ENCODE measurements around the gene BCAS4. TPM values are rescaled to one million over a fixed set of nuclear protein-coding genes. Genes with fewer than 3 reads are reported as not detected.

Gene BCAS4
- total RNA-seq, 3 donors from 2014 or later (not counting 1 experiment from before 2014, with no cell fraction given): 7.7 to 13.5 (median 10.5) TPM

DNA sequence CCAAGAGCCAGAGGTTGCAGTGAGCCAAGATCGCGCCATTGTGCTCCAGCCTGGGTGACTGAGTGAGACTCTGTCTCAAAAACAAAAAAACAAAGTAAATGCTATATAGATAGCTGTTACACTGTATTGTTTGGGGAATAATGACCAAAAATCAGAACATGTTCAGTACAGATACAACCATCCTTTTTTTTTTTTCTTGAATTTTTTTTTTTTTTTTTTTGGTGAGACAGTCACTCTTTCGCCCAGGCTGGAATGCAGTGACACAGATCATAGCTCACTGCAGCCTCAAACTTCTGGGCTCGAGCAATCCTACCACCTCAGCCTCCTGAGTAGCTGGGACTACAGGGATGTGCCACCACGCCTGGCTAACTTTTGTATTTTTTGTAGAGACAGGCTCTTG lies 63.7 kb downstream of the BCAS4 start:
- H3K27ac Mint-ChIP-seq: no peak overlapping the region
- TF ChIP-seq, protein P1, sequence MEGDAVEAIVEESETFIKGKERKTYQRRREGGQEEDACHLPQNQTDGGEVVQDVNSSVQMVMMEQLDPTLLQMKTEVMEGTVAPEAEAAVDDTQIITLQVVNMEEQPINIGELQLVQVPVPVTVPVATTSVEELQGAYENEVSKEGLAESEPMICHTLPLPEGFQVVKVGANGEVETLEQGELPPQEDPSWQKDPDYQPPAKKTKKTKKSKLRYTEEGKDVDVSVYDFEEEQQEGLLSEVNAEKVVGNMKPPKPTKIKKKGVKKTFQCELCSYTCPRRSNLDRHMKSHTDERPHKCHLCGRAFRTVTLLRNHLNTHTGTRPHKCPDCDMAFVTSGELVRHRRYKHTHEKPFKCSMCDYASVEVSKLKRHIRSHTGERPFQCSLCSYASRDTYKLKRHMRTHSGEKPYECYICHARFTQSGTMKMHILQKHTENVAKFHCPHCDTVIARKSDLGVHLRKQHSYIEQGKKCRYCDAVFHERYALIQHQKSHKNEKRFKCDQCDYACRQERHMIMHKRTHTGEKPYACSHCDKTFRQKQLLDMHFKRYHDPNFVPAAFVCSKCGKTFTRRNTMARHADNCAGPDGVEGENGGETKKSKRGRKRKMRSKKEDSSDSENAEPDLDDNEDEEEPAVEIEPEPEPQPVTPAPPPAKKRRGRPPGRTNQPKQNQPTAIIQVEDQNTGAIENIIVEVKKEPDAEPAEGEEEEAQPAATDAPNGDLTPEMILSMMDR (IDR thresholded peaks at IDR 0.05): no peak
- H3K27me3 Mint-ChIP-seq (ENCODE audit: low read depth in 2 of 2): no peaks in the 10 kb centered on the region
- peaks cover 0 to 7% of the 10 kb centered on the region in 2 donors for H3K4me1 Mint-ChIP-seq
- no peak overlapping the region for H3K4me3 ChIP-seq (ENCODE audit: low read length)
- no peak for ATAC-seq
- H3K27ac ChIP-seq (ENCODE audit: low read length): no peak overlapping the region
- H3K36me3 Mint-ChIP-seq: no peaks in the 10 kb centered on the region
- no peak for DNase-seq
- 99% methylated on average over 4 of the region's 5 CpGs for WGBS (ENCODE audit: insufficient coverage)
- no peaks in the 10 kb centered on the region for H3K9me3 ChIP-seq (ENCODE audit: control insufficient read depth, insufficient read depth, low read length)
- H3K27me3 ChIP-seq (ENCODE audit: control insufficient read depth, insufficient read depth, low read length): no peaks in the 10 kb centered on the region
- no peaks in the 10 kb centered on the region for H3K36me3 ChIP-seq (ENCODE audit: control insufficient read depth, insufficient read depth, low read length)
- H3K4me3 Mint-ChIP-seq: no peak overlapping the region
- intact Hi-C loops (cut with micrococcal nuclease): no loop called here
- no peaks in the 10 kb centered on the region for H3K9me3 Mint-ChIP-seq
- no peaks in the 10 kb centered on the region for H3K4me1 ChIP-seq (ENCODE audit: control insufficient read depth, insufficient read depth, low read length)

DNA sequence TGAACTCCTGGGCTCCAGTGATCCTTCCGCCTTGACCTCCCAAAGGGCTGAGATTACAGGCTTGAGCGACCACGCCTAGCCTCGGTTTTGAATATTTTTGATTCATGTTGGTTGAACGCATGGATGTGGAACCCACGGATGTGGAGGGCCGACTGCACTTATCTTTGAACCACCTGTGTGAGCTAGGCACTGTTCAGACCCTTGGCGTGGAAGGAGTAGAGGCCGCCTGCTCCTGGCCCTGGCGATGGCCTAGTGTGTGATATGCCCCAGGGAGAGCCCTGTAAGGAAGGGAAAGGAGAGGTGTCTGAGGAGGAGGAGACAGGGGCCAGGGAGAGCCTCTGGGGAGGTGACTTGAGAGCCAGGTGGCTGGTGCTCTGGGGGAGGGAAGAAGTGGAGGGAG lies 64.3 kb downstream of the BCAS4 start:
- H3K4me3 ChIP-seq (ENCODE audit: low read length): no peak overlapping the region
- H3K4me3 Mint-ChIP-seq: no peak overlapping the region
- no peaks in the 10 kb centered on the region for H3K9me3 Mint-ChIP-seq
- H3K27ac Mint-ChIP-seq: no peak overlapping the region
- H3K27me3 ChIP-seq (ENCODE audit: control insufficient read depth, insufficient read depth, low read length): no peaks in the 10 kb centered on the region
- H3K36me3 Mint-ChIP-seq: no peaks in the 10 kb centered on the region
- no peaks in the 10 kb centered on the region for H3K36me3 ChIP-seq (ENCODE audit: control insufficient read depth, insufficient read depth, low read length)
- intact Hi-C loops (cut with micrococcal nuclease): no loop called here
- H3K4me1 Mint-ChIP-seq: peaks cover 0 to 7% of the 10 kb centered on the region in 2 donors
- ATAC-seq: no peak
- no peaks in the 10 kb centered on the region for H3K27me3 Mint-ChIP-seq (ENCODE audit: low read depth in 2 of 2)
- TF ChIP-seq, protein P1 (IDR thresholded peaks at IDR 0.05): no peak
- DNase-seq: no peak
- no peaks in the 10 kb centered on the region for H3K9me3 ChIP-seq (ENCODE audit: control insufficient read depth, insufficient read depth, low read length)
- H3K4me1 ChIP-seq (ENCODE audit: control insufficient read depth, insufficient read depth, low read length): no peaks in the 10 kb centered on the region
- 85% methylated on average over 10 of the region's 10 CpGs for WGBS (ENCODE audit: insufficient coverage)
- no peak overlapping the region for H3K27ac ChIP-seq (ENCODE audit: low read length)

DNA sequence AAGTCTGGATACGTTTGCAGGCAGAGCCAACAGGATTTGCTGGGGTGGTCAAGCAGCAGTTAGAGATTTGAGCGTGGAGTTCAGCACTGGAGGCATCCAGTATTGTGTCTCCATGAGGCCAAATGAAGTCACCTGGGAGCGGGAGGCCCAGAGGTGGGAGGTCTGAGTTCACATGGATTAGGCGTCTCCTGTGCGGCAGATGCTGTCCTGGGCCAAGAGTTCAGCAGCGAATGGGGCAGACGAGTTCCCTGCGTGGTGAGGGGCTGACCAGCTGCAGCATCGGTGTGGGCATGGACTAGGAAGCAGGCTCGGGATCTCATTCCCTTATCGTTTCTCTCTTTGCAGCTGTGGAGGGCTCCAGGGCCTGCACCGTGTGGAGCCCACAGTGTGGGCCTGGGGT lies 66.2 kb downstream of the BCAS4 start:
- Histone ChIP-seq H3K27ac (ENCODE audit: low read length) (no peak overlapping the region), H3K4me1 (ENCODE audit: control insufficient read depth, insufficient read depth, low read length) (no peaks in the 10 kb centered on the region), H3K27me3 (ENCODE audit: control insufficient read depth, insufficient read depth, low read length) (no peaks in the 10 kb centered on the region), H3K36me3 (ENCODE audit: control insufficient read depth, insufficient read depth, low read length) (no peaks in the 10 kb centered on the region), H3K4me3 (ENCODE audit: low read length) (no peak overlapping the region), H3K9me3 (ENCODE audit: control insufficient read depth, insufficient read depth, low read length) (no peaks in the 10 kb centered on the region)
- H3K27me3 Mint-ChIP-seq (ENCODE audit: low read depth in 2 of 2): no peaks in the 10 kb centered on the region
- H3K4me1 Mint-ChIP-seq: no peaks in the 10 kb centered on the region
- intact Hi-C loops (cut with micrococcal nuclease): no loop called here
- H3K27ac Mint-ChIP-seq: no peak overlapping the region
- no peak overlapping the region for H3K4me3 Mint-ChIP-seq
- TF ChIP-seq, protein P1 (IDR thresholded peaks at IDR 0.05): no peak
- H3K9me3 Mint-ChIP-seq: no peaks in the 10 kb centered on the region
- H3K36me3 Mint-ChIP-seq: no peaks in the 10 kb centered on the region
- WGBS (ENCODE audit: insufficient coverage): 95% methylated on average over 12 of the region's 12 CpGs
- DNase-seq: no peak
- ATAC-seq: no peak

- Histone ChIP-seq H3K27ac (ENCODE audit: low read length) (no peak overlapping the region), H3K36me3 (ENCODE audit: control insufficient read depth, insufficient read depth, low read length) (no peaks in the 10 kb centered on the region), H3K4me1 (ENCODE audit: control insufficient read depth, insufficient read depth, low read length) (no peaks in the 10 kb centered on the region), H3K4me3 (ENCODE audit: low read length) (no peak overlapping the region), H3K27me3 (ENCODE audit: control insufficient read depth, insufficient read depth, low read length) (no peaks in the 10 kb centered on the region), H3K9me3 (ENCODE audit: control insufficient read depth, insufficient read depth, low read length) (no peaks in the 10 kb centered on the region)
- H3K27ac Mint-ChIP-seq: no peak overlapping the region
- no peak overlapping the region for H3K4me3 Mint-ChIP-seq
- ATAC-seq: no peak
- H3K27me3 Mint-ChIP-seq (ENCODE audit: low read depth in 2 of 2): no peaks in the 10 kb centered on the region
- WGBS (ENCODE audit: insufficient coverage): 70% methylated on average over 2 of the region's 3 CpGs
- H3K36me3 Mint-ChIP-seq: no peaks in the 10 kb centered on the region
- DNase-seq: no peak
- H3K9me3 Mint-ChIP-seq: no peaks in the 10 kb centered on the region
- TF ChIP-seq, protein P1 (IDR thresholded peaks at IDR 0.05): no peak
- intact Hi-C loops (cut with micrococcal nuclease): no loop called here
- H3K4me1 Mint-ChIP-seq: no peaks in the 10 kb centered on the region
Observed at GRCh38 chr20:50862546-50862945, 67.7 kb downstream of the BCAS4 start.

Data from natural killer cell (primary cell).